HG03025 (cell line): ENCODE measurements around the gene ZC3H10.

Experiments used
- ATAC-seq: cut with Tn5 transposase; IDR thresholded peaks from one replicate; pipeline ENCODE4 v1.9.1; 2021; ENCODE audit warnings: mild to moderate bottlenecking, moderate library complexity; ENCODE audit not compliant: unreplicated experiment, low FRiP score

Gene ZC3H10

GRCh38 chr12:56126732-56127239 lies 8.7 kb downstream of the ZC3H10 start:
- ATAC-seq = no peak

DNA sequence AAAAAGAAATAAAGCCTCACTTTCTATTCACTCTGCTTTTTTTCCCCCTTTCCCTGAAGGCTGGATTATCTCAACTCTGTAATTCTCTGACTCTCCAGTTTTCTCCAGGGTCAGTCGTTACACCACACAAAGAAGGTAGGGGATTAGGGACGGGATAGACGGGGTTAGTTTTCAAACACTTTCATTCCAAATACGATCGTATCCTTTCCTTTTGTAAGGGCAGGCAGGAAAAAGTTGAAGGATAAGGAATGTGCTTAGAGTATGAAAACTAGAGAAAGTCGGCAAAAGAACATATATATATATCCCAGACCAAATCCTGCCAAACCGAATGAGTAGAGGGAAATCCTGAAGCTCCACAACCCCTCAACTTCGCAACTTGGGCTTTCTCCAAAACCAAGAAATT lies 9.4 kb downstream of the ZC3H10 start:
- ATAC-seq = no peak

DNA sequence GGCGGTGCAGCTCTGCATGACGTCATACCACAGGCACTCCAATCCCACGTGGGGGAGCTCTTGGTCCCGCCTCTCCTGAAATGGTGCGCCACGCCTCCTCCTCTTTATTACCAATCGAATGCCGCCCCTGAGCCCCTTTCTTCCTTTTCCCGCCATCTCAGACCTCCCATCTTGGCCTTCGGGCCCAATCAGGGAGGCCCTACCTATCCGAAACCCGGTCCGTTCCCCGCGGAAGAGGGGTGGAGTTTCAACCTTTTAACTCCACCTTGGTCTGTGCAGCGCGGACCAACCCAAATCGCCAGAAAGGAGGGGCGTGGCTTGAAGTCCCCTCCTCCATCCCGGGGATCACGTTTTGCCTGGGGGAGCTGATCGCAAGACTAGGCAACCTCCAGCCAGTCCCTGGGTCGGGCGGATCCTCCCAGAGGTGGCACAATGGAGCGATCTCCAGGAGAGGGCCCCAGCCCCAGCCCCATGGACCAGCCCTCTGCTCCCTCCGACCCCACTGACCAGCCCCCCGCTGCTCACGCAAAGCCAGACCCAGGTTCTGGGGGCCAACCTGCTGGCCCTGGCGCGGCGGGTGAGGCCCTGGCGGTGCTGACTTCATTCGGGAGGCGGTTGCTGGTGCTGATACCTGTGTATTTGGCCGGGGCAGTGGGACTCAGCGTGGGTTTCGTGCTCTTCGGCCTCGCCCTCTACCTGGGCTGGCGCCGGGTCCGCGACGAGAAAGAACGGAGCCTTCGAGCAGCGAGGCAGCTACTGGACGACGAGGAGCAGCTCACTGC lies 10.0 kb downstream of the ZC3H10 start, which contains the start of gene ESYT1:
Gene ESYT1, plus strand, starts transcription at position 380 of the 782 bp plus-strand sequence. Its CDS starts 53 bp downstream, at position 433.
- ATAC-seq = peak; percentile 86

DNA sequence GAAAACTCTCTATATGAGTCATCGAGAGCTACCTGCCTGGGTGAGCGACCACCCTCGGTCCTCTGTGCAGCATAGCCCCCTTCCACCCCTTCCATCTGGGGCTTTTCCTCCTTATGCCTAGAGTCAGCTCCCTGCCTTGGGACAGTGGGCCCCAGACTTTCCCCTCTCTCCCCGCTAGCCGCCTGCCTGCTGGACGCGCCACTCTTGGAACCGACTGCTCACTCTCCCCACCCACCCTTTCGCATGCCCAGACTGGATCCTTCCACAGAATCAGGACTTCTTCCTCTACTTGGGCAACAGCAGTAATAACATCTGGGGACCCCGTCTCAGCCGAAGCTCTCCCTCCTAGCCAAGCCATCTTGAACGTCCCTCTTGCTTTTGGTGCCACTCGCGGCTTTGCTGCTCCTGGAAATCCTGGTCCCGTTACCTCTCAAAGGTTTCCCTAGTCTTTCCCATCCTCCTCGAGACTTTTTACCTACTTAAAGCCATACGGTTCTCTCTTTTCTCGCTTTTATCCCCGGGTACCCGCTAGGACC lies 10.7 kb downstream of the ZC3H10 start:
- no peak for ATAC-seq

- ATAC-seq = no peak
These were observed 11.3 kb downstream of the ZC3H10 start for GRCh38 chr12:56129206-56129941.

GRCh38 chr12:56129942-56130495 lies 12.0 kb downstream of the ZC3H10 start:
- ATAC-seq = no peak

- no peak for ATAC-seq
These were observed 12.8 kb downstream of the ZC3H10 start for GRCh38 chr12:56130876-56131275.

GRCh38 chr12:56134897-56135296 lies 16.8 kb downstream of the ZC3H10 start:
- no peak for ATAC-seq

DNA sequence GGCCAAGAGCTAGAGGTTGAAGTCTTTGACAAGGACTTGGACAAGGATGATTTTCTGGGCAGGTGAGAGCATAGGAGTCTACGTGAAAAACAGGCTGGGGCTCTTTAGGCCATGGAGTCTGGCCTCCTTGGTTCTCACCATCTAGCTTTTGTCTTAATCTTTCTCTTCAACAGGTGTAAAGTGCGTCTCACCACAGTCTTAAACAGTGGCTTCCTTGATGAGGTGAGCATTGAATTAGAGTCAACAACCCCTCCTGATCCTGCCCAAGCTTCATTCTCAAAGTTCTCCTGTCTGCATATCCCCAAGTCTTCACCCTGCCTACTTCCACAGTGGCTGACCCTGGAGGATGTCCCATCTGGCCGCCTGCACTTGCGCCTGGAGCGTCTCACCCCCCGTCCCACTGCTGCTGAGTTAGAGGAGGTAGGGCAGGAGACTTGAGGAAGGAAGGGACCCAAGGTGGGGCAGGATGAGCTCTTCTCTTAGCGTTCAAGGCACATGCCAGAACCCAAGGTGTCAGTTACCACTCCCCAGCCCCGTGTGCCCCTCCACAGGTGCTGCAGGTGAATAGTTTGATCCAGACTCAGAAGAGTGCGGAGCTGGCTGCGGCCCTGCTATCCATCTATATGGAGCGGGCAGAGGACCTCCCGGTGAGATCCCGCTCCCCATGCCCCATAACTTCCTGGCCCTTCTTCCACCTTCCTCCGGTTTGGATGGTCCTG lies 19.9 kb downstream of the ZC3H10 start:
- ATAC-seq = no peak

- ATAC-seq = no peak
These were observed 24.1 kb downstream of the ZC3H10 start for GRCh38 chr12:56141946-56142784.

GRCh38 chr12:56143217-56143616 lies 25.2 kb downstream of the ZC3H10 start:
- no peak for ATAC-seq

DNA sequence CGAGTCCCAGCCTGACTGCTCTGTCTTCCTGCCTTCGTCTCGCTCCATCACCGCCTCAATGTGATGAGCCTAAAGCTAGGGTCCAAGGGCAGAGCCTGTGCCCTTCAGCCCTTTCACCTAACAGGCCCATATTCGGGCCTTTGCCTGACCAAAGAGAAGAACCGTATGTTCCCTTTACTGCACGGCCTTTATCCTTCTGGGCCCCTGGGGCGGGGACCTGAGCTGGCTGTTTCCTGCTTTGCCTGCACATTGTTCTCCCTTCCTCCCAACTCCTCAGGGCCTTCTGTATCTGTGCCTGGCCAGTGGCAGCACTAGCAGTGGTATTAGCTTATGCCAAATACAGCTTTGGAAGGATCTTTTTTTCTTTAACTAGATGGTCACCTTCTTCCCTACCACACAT lies 25.8 kb downstream of the ZC3H10 start:
- no peak for ATAC-seq

DNA sequence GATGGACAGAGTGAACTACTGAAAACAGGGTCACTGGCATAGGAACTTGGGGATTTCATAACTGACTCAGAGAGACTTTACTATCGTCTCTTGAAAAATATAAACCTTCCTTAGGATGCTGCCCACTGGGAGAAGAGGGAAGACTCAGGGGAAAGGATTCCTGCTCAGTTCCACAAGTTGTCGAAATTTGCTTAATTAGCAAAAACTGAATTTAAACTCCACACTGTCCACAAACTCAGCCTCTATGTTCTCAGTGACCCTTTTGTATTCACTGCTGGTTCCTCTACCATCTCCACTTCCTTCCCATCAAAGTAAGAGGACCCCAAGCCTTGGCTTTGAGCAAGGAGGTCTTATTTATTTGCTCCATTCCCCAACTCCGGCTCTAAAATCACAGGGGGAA lies 27.2 kb downstream of the ZC3H10 start:
- no peak for ATAC-seq

- ATAC-seq = no peak
These were observed 28.7 kb downstream of the ZC3H10 start for GRCh38 chr12:56146492-56147460.

DNA sequence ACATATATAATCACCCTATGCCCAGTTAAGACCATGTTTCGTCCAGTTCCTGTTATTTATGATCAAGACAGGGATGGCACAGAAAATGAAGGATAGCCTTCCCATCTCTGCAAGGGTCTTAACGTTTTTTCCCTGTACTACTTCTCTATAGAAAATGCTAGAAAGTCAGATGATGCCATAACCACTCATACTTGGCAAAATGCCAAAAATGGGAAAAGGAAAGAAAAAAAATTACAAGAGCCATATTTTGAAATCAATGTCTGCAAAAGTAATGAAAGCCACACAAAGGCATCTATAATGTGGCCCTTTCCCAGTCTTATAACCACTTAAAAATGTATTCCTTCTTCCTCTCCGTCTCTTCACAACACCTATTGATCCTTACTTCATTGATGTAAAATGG lies 32.5 kb downstream of the ZC3H10 start:
- ATAC-seq = no peak

- peak; percentile 21 for ATAC-seq
These were observed 33.6 kb downstream of the ZC3H10 start for GRCh38 chr12:56151672-56152131.

GRCh38 chr12:56152132-56152755 lies 34.2 kb downstream of the ZC3H10 start, which contains the start of gene MYL6B:
MYL6B (plus strand) TSS chr12:56152587; CDS start chr12:56153919, 1,332 bp downstream.
- peak; percentile 73 for ATAC-seq
